Inflammatory macrophage treated with lipopolysaccharide for 1 hour (primary cell): ENCODE measurements around the gene FLNC.

ENCODE experiments used
- DNase-seq, 2 donors: peaks; one replicate each; pipeline ENCODE4 v3.0.0-alpha.2; 2020 to 2022

The FLNC gene

GRCh38 chr7:128833148-128833945, 3.1 kb downstream of the FLNC start:
- DNase-seq: peak; percentile 41 to 43

GRCh38 chr7:128833946-128834325, 3.7 kb downstream of the FLNC start:
- DNase-seq: no peak

- DNase-seq: no peak
These were observed 5.1 kb downstream of the FLNC start for GRCh38 chr7:128835231-128835751.

- DNase-seq: no peak
These were observed 5.8 kb downstream of the FLNC start for GRCh38 chr7:128835790-128836641.

- DNase-seq: no peak
These were observed 6.6 kb downstream of the FLNC start for GRCh38 chr7:128836729-128837348.

GRCh38 chr7:128837521-128837921, 7.3 kb downstream of the FLNC start:
- no peak for DNase-seq

GRCh38 chr7:128838109-128838779, 8.0 kb downstream of the FLNC start:
- no peak for DNase-seq

- no peak for DNase-seq
These were observed 8.9 kb downstream of the FLNC start for GRCh38 chr7:128838981-128839731.

GRCh38 chr7:128839751-128840177, 9.6 kb downstream of the FLNC start:
- DNase-seq: no peak

GRCh38 chr7:128840326-128841170, 10.3 kb downstream of the FLNC start:
- no peak for DNase-seq

- no peak for DNase-seq
These were observed 11.0 kb downstream of the FLNC start for GRCh38 chr7:128841171-128841690.

- peak; percentile 52 to 69 for DNase-seq
These were observed 11.9 kb downstream of the FLNC start for GRCh38 chr7:128841921-128842673.

- no peak for DNase-seq
These were observed 12.8 kb downstream of the FLNC start for GRCh38 chr7:128842674-128843641.

- DNase-seq: no peak
These were observed 13.9 kb downstream of the FLNC start for GRCh38 chr7:128843938-128844621.

- no peak for DNase-seq
These were observed 14.6 kb downstream of the FLNC start for GRCh38 chr7:128844777-128845311.

GRCh38 chr7:128845475-128845874, 15.3 kb downstream of the FLNC start:
- DNase-seq: no peak

GRCh38 chr7:128845987-128846386, 15.8 kb downstream of the FLNC start:
- no peak for DNase-seq
